H9 (cell line): Measurements from ENCODE around the gene RGSL1. TPM values are rescaled to one million over a fixed set of nuclear protein-coding genes. Genes with fewer than 3 reads are reported as not detected.

Source experiments
- DNase-seq: peaks from one replicate; pipeline ENCODE4 v3.0.0-alpha.2; 2017
- H2AFZ ChIP-seq: one replicate; pipeline ENCODE4 v1.6.1; 2013; ENCODE audit warnings: mild to moderate bottlenecking, low read length, control low read depth, moderate library complexity
- H2AK5ac ChIP-seq: 2 replicates; pipeline ENCODE4 v1.6.1; 2013; ENCODE audit warnings: low read length, control low read depth, mixed read lengths; ENCODE audit not compliant: insufficient read length
- H2BK120ac ChIP-seq: one replicate; pipeline ENCODE4 v1.6.1; 2013; ENCODE audit warnings: low read depth, mild to moderate bottlenecking, low read length, control low read depth, inconsistent platforms; ENCODE audit not compliant: poor library complexity, severe bottlenecking
- H2BK12ac ChIP-seq: 2 replicates; pipeline ENCODE4 v1.6.1; 2013; ENCODE audit warnings: low read length, control low read depth, mixed read lengths, low read depth; ENCODE audit not compliant: insufficient read length
- H2BK15ac ChIP-seq: 2 replicates; pipeline ENCODE4 v1.6.1; 2013; ENCODE audit warnings: low read depth, low read length, control low read depth
- H2BK20ac ChIP-seq: one replicate; pipeline ENCODE4 v1.6.1; 2013; ENCODE audit warnings: low read depth, mild to moderate bottlenecking, low read length, control low read depth, inconsistent platforms; ENCODE audit not compliant: poor library complexity, severe bottlenecking
- H2BK5ac ChIP-seq: 2 replicates; pipeline ENCODE4 v1.6.1; 2013; ENCODE audit warnings: low read length, control low read depth, mixed read lengths; ENCODE audit not compliant: insufficient read length
- H3K14ac ChIP-seq: 2 replicates; pipeline ENCODE4 v1.6.1; 2013; ENCODE audit warnings: low read length, control low read depth; ENCODE audit not compliant: insufficient read depth
- H3K18ac ChIP-seq: 2 replicates; pipeline ENCODE4 v1.6.1; 2013; ENCODE audit warnings: low read depth, mild to moderate bottlenecking, mixed read lengths, low read length, control low read depth; ENCODE audit not compliant: insufficient read length
- H3K23ac ChIP-seq: 2 replicates; pipeline ENCODE4 v1.6.1; 2013; ENCODE audit warnings: low read length, control low read depth, mixed read lengths, low read depth; ENCODE audit not compliant: insufficient read length
- H3K23me2 ChIP-seq: 2 replicates; pipeline ENCODE4 v1.6.1; 2013; ENCODE audit warnings: low read depth, mild to moderate bottlenecking, mixed read lengths, low read length, control low read depth; ENCODE audit not compliant: insufficient read length, poor library complexity, severe bottlenecking
- H3K27ac ChIP-seq: 2 replicates; pipeline ENCODE4 v1.5.1; 2013; ENCODE audit warnings: low read length, control low read depth, mixed read lengths, low read depth; ENCODE audit not compliant: insufficient read length
- H3K27me3 ChIP-seq: 2 replicates; pipeline ENCODE4 v1.6.1; 2013; ENCODE audit warnings: low read length, control low read depth, inconsistent platforms; ENCODE audit not compliant: insufficient read depth
- H3K4ac ChIP-seq: 2 replicates; pipeline ENCODE4 v1.6.1; 2013; ENCODE audit warnings: low read depth, mild to moderate bottlenecking, control low read depth, inconsistent platforms, low read length, moderate library complexity
- H3K4me1 ChIP-seq: 2 replicates; pipeline ENCODE4 v1.6.1; 2013; ENCODE audit warnings: low read length, control low read depth, inconsistent platforms; ENCODE audit not compliant: insufficient read depth
- H3K4me2 ChIP-seq: 2 replicates; pipeline ENCODE4 v1.6.1; 2013; ENCODE audit warnings: low read length, control low read depth, mixed read lengths; ENCODE audit not compliant: insufficient read length, insufficient read depth
- H3K56ac ChIP-seq: 2 replicates; pipeline ENCODE4 v1.6.1; 2013; ENCODE audit warnings: low read depth, mild to moderate bottlenecking, mixed read lengths, low read length, control low read depth; ENCODE audit not compliant: insufficient read length
- H3K79me1 ChIP-seq: 2 replicates; pipeline ENCODE4 v1.6.1; 2013; ENCODE audit warnings: low read depth, mild to moderate bottlenecking, moderate library complexity, low read length, control low read depth, inconsistent platforms; ENCODE audit not compliant: insufficient read depth, poor library complexity, severe bottlenecking
- H3K79me2 ChIP-seq: 2 replicates; pipeline ENCODE4 v1.6.1; 2013; ENCODE audit warnings: low read length, control low read depth, inconsistent platforms; ENCODE audit not compliant: insufficient read depth
- H3K9ac ChIP-seq: 2 replicates; pipeline ENCODE4 v1.6.1; 2013; ENCODE audit warnings: low read length, control low read depth, mixed read lengths; ENCODE audit not compliant: insufficient read length; ENCODE audit errors: extremely low read depth
- H3K9me3 ChIP-seq: one replicate; pipeline ENCODE4 v1.6.1; 2013; ENCODE audit warnings: low read depth, low read length, inconsistent platforms; ENCODE audit not compliant: control insufficient read depth
- H3T11ph ChIP-seq: one replicate; pipeline ENCODE4 v1.6.1; 2013; ENCODE audit warnings: mild to moderate bottlenecking, low read length, control low read depth, inconsistent platforms
- H4K20me1 ChIP-seq: one replicate; pipeline ENCODE4 v1.6.1; 2013; ENCODE audit not compliant: control insufficient read depth, insufficient read length, insufficient read depth
- H4K5ac ChIP-seq: 2 replicates; pipeline ENCODE4 v1.6.1; 2013; ENCODE audit warnings: low read depth, mild to moderate bottlenecking, mixed read lengths, low read length, control low read depth; ENCODE audit not compliant: insufficient read length
- H4K8ac ChIP-seq: replicated peaks from 2 replicates; pipeline ENCODE4 v1.6.1; 2013; ENCODE audit warnings: low read length, control low read depth, mixed read lengths, low read depth; ENCODE audit not compliant: insufficient read length
- H4K91ac ChIP-seq: 2 replicates; pipeline ENCODE4 v1.6.1; 2013; ENCODE audit warnings: low read depth, mild to moderate bottlenecking, moderate library complexity, mixed read lengths, low read length, control low read depth; ENCODE audit not compliant: insufficient read length
- H3K27ac Mint-ChIP-seq, 3 experiments: 2 replicates in 2 of 3; 3 replicates in 1 of 3; pipeline ENCODE4 v1.8.0; 2020 to 2021; ENCODE audit warnings: mixed read lengths in 3 of 3, mild to moderate bottlenecking in 1 of 3, moderate library complexity in 1 of 3
- H3K27me3 Mint-ChIP-seq: 2 replicates; pipeline ENCODE4 v1.8.0; 2021; ENCODE audit warnings: low read depth, mild to moderate bottlenecking, moderate library complexity, mixed read lengths
- H3K36me3 Mint-ChIP-seq, 3 experiments: 2 replicates in 2 of 3; 3 replicates in 1 of 3; pipeline ENCODE4 v1.8.0; 2020 to 2021; ENCODE audit warnings: low read depth in 3 of 3, mixed read lengths in 3 of 3; ENCODE audit not compliant: insufficient read depth in 1 of 3
- H3K4me1 Mint-ChIP-seq, 2 experiments: 2 replicates each; pipeline ENCODE4 v1.8.0; 2020; ENCODE audit warnings: mixed read lengths in 2 of 2
- H3K4me3 Mint-ChIP-seq, 2 experiments: 2 replicates in 1 of 2; 3 replicates in 1 of 2; pipeline ENCODE4 v1.8.0; 2020 to 2021; ENCODE audit warnings: mild to moderate bottlenecking in 2 of 2, mixed read lengths in 2 of 2, moderate library complexity in 1 of 2
- H3K9me3 Mint-ChIP-seq, 2 experiments: 2 replicates in 1 of 2; 3 replicates in 1 of 2; pipeline ENCODE4 v1.8.0; 2020; ENCODE audit warnings: mild to moderate bottlenecking in 2 of 2, mixed read lengths in 2 of 2, moderate library complexity in 1 of 2
- WGBS: extraction: QIAGEN DNeasy Blood & Tissue Kit; methylation state at CpG from one replicate; pipeline ENCODE4 v1.1.7; 2013; ENCODE audit warnings: missing lambda C conversion rate, low lambda C conversion rate, mixed read lengths; ENCODE audit not compliant: insufficient read length; ENCODE audit errors: extremely low coverage; 5-methylcytosine and 5-hydroxymethylcytosine counted together
- total RNA-seq: library from RNA; stranded (reverse); gene quantifications from 2 replicates; pipeline ENCODE4 v1.2.1, GENCODE V29; 2021
- TF ChIP-seq, protein P1 (sequence below): fragments of 200-600 bp; sonication (generic); conservative IDR thresholded peaks from 3 replicates; pipeline ENCODE4 v1.8.0; 2021; ENCODE audit warnings: antibody characterized with exemption, mild to moderate bottlenecking

The RGSL1 gene
- total RNA-seq, 1 experiment from 2014 or later = not detected

DNA sequence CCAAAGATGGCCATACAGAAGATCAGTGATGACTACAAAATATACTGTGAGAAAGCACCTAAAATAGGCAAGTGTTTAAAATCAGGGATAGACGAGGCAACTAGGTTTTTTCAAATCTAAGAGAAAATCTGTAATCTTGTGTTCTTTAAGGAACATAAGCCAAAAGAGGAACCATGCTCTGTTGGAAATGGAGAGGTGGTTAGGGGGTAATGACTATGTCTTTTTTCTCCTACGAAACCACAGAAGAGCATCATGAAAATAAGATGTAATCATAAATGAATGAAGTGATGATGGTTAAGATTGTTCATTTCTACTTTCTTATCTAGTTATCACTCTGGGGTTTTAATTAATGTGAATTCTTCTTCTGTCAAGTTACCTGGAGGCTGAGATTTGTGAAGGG, 43.1 kb downstream of the RGSL1 start:
- Histone ChIP-seq H3T11ph (no peak overlapping the region), H3K27ac (no peak overlapping the region), H2AK5ac (no peak overlapping the region), H3K14ac (no peak overlapping the region), H3K56ac (no peak overlapping the region), H3K9me3 (no peaks in the 10 kb centered on the region), H4K20me1 (no peaks in the 10 kb centered on the region), H4K8ac (no peak overlapping the region), H2BK15ac (no peak overlapping the region), H3K23ac (no peak overlapping the region), H3K79me1 (no peaks in the 10 kb centered on the region), H2BK120ac (no peak overlapping the region), H3K23me2 (no peaks in the 10 kb centered on the region), H3K79me2 (no peaks in the 10 kb centered on the region), H2AFZ (no peak overlapping the region), H3K4me1 (no peaks in the 10 kb centered on the region), H4K5ac (no peak overlapping the region), H3K4ac (no peak overlapping the region), H2BK12ac (no peak overlapping the region), H2BK5ac (no peak overlapping the region), H3K9ac (no peak overlapping the region), H3K18ac (no peak overlapping the region), H3K4me2 (no peak overlapping the region), H2BK20ac (no peak overlapping the region), H3K27me3 (no peaks in the 10 kb centered on the region), H4K91ac (no peak overlapping the region)
- no peaks in the 10 kb centered on the region for H3K4me1 Mint-ChIP-seq
- no peaks in the 10 kb centered on the region for H3K9me3 Mint-ChIP-seq
- no peak overlapping the region for H3K27ac Mint-ChIP-seq
- no peak overlapping the region for H3K4me3 Mint-ChIP-seq
- H3K27me3 Mint-ChIP-seq = 0 out of 2 replicates have a peak, but pooled peaks cover 1% of the 10 kb centered on the region
- no peak for DNase-seq
- no CpG with 5 or more reads among the region's 2 CpGs for WGBS
- no peaks in the 10 kb centered on the region for H3K36me3 Mint-ChIP-seq
- TF ChIP-seq, protein P1, sequence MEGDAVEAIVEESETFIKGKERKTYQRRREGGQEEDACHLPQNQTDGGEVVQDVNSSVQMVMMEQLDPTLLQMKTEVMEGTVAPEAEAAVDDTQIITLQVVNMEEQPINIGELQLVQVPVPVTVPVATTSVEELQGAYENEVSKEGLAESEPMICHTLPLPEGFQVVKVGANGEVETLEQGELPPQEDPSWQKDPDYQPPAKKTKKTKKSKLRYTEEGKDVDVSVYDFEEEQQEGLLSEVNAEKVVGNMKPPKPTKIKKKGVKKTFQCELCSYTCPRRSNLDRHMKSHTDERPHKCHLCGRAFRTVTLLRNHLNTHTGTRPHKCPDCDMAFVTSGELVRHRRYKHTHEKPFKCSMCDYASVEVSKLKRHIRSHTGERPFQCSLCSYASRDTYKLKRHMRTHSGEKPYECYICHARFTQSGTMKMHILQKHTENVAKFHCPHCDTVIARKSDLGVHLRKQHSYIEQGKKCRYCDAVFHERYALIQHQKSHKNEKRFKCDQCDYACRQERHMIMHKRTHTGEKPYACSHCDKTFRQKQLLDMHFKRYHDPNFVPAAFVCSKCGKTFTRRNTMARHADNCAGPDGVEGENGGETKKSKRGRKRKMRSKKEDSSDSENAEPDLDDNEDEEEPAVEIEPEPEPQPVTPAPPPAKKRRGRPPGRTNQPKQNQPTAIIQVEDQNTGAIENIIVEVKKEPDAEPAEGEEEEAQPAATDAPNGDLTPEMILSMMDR = no peak
